Measurements from ENCODE around the gene CAMKMT. TPM values are rescaled to one million over a fixed set of nuclear protein-coding genes. Genes with fewer than 3 reads are reported as not detected.

The CAMKMT gene
- total RNA-seq, 4 donors from 2014 or later = 2.9 to 18.8 (median 11.2) TPM

DNA sequence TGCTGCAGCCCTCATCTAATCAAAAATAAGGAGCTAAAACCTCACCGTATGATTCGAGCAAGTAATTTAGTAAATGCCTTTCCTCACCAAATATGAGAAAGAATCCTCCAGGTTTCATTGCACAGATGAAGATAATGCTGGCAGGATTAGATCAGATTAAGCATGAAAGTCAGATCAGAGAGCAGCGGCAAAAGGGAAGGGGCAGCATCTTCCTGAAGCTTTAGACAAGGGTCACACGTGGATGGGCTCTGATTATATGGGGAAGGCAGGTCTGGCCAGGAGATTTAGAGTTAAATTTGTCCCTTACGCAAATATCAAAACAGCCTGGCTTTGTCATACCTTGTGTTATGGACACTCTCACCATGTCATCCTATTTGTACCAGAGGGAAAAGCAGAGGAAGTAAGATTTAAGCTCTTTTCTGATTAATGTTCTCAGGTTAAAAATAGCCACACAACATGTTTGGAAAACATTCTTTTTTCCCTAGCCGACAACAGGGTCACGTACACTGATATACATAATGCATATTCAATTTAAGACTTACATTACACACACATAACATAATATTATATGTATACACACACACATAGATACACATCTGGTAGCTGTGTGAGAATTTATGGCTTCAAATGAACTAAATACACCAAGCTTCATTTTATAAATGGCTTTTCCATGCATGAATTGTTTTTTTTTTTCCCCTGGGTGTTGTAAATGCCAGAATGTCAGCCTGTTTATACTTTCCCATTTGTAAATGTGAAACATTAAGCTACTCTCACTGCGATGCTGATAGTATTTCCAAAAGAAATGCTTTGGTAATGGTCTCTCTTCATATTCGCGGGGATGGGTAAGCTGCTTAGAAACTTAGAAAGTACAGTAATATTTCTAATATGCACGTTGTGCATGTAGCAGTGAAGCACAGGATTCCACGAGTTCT is 383.5 kb downstream of the CAMKMT start:
- Histone ChIP-seq H3K9me3 (no peaks in the 10 kb centered on the region), H3K27me3 (no peaks in the 10 kb centered on the region), H3K27ac (no peak overlapping the region), H3K4me1 (no peaks in the 10 kb centered on the region), H3K4me3 (no peak overlapping the region), H3K36me3 (no peaks in the 10 kb centered on the region)
- intact Hi-C loops (cut with DNase I; ENCODE audit: low total_unique reads) = no loop called here
- no peak for DNase-seq
- TF ChIP-seq, protein P1, sequence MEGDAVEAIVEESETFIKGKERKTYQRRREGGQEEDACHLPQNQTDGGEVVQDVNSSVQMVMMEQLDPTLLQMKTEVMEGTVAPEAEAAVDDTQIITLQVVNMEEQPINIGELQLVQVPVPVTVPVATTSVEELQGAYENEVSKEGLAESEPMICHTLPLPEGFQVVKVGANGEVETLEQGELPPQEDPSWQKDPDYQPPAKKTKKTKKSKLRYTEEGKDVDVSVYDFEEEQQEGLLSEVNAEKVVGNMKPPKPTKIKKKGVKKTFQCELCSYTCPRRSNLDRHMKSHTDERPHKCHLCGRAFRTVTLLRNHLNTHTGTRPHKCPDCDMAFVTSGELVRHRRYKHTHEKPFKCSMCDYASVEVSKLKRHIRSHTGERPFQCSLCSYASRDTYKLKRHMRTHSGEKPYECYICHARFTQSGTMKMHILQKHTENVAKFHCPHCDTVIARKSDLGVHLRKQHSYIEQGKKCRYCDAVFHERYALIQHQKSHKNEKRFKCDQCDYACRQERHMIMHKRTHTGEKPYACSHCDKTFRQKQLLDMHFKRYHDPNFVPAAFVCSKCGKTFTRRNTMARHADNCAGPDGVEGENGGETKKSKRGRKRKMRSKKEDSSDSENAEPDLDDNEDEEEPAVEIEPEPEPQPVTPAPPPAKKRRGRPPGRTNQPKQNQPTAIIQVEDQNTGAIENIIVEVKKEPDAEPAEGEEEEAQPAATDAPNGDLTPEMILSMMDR (IDR thresholded peaks at IDR 0.05) = no peak
- no peak for TF ChIP-seq POLR2A (IDR thresholded peaks at IDR 0.05)

DNA sequence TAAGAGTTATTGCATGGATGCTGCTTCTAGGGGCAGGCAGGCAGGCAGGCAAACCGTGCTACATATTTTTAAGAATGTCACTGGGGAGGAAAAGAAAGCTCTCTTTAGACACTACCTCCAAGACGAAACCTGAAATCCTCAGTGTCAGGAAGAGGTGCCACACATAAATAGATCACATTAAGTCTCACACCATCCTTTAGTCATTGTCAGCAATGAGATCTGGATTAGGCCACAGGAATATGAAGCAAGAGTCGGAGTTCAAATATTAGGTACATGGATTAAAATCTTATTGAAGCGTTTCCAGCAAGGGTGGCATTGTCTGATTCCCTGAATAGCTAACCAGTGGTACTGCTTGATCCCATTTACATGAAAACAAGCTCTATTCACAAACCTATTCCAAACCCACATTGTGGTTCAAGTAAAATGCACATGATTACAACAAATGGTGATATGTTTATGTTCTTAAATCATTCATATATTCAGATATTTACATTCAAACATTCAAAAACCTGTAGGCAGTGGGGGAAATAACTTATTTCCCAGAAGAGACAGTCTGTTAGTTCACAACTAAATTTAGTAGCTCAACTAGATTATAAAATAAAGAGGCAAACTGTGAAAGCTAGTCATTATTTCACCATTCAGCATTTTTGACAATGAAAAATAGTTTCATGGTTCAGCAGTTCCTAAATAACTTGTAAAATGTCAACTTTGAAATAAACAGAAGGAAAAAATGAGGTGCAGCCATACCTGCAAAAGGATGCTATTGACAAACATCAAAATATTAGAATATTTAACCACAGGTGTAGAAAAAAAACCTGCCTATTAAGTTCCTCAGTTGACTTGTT is 384.4 kb downstream of the CAMKMT start:
- intact Hi-C loops (cut with DNase I; ENCODE audit: low total_unique reads) = no loop called here
- H3K27me3 ChIP-seq = no peaks in the 10 kb centered on the region
- H3K36me3 ChIP-seq = no peaks in the 10 kb centered on the region
- no peak overlapping the region for H3K4me3 ChIP-seq
- no peaks in the 10 kb centered on the region for H3K4me1 ChIP-seq
- TF ChIP-seq, protein P1 (IDR thresholded peaks at IDR 0.05) = no peak
- no peak for TF ChIP-seq POLR2A (IDR thresholded peaks at IDR 0.05)
- no peak for DNase-seq
- H3K27ac ChIP-seq = no peak overlapping the region
- H3K9me3 ChIP-seq = no peaks in the 10 kb centered on the region

DNA sequence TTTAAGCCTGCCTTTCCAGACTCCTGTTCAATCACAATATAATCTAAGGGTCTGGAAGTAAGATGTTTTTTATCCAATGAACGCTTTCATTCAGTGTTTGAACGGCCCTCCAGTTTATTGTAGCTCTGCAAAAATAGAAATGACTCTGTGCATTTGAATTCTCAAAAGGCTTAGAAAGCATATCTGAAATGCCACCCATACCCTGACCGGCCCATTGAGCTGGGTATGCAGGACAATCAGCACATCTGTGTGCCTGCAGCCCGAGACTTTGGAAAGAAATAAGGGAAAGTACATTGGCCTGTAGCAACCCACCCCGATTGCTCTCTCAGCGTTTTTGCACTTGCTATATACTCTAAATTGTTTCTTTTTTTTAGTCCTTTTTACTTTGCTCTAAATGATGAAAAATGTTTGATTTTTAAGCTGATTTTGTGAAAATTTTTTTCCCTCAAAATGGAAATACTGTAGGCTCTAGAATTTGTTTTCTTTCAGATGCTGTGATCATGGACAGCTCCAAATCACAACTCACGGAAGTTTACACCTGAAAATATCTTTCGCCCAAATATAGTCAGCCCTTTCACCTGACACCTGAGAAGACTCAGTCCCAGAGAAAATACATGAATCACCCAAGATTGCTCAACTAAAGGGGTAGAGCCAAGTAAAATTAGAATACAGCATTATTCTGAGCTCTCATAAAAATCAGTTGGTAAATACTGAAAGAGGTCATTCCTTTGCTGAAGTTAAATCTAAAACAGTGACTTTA is 385.3 kb downstream of the CAMKMT start:
- Histone ChIP-seq H3K4me3 (no peak overlapping the region), H3K27ac (no peak overlapping the region), H3K4me1 (no peaks in the 10 kb centered on the region), H3K36me3 (no peaks in the 10 kb centered on the region), H3K27me3 (no peaks in the 10 kb centered on the region), H3K9me3 (no peaks in the 10 kb centered on the region)
- intact Hi-C loops (cut with DNase I; ENCODE audit: low total_unique reads) = no loop called here
- TF ChIP-seq POLR2A (IDR thresholded peaks at IDR 0.05) = no peak
- TF ChIP-seq, protein P1 (IDR thresholded peaks at IDR 0.05) = no peak
- DNase-seq = no peak

DNA sequence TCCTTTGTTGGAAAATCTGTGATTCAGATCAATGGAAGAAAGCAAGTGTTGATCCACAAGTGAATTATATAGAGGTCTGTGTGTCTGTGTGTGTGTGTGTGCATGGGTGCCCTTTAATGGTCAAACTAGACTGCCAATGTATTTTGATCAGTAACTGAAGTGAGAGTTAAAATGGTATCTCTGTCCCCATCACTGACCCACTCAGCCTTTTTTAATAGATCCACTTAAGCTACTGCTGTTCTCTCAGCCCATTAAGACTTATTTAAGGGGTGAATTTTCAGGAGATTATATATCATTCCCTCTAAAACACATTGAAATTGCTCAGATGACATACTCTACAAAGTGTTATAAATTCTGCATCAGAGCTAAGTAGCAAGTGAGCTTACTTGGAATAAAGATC is 386.0 kb downstream of the CAMKMT start:
- DNase-seq = no peak
- TF ChIP-seq POLR2A (IDR thresholded peaks at IDR 0.05) = no peak
- TF ChIP-seq, protein P1 (IDR thresholded peaks at IDR 0.05) = no peak
- Histone ChIP-seq H3K27me3 (no peaks in the 10 kb centered on the region), H3K4me1 (no peaks in the 10 kb centered on the region), H3K4me3 (no peak overlapping the region), H3K9me3 (no peaks in the 10 kb centered on the region), H3K36me3 (no peaks in the 10 kb centered on the region), H3K27ac (no peak overlapping the region)
- intact Hi-C loops (cut with DNase I; ENCODE audit: low total_unique reads) = no loop called here
